ENCODE results near the gene ANAPC2. TPM values are rescaled to one million over a fixed set of nuclear protein-coding genes. Genes with fewer than 3 reads are reported as not detected.

The ANAPC2 gene
- total RNA-seq, 4 donors from 2014 or later: 24.8 to 99.8 (median 54.9) TPM

GRCh38 chr9:137199411-137200121 is 11.2 kb upstream of the ANAPC2 start:
- WGBS: no CpG with 5 or more reads among the region's 51 CpGs
- H3K9me3 ChIP-seq: no peaks in the 10 kb centered on the region
- peak overlapping the region; percentile 59 for H3K4me3 ChIP-seq
- TF ChIP-seq POLR2AphosphoS5 (IDR thresholded peaks at IDR 0.05) (no peak), CTCF (IDR thresholded peaks at IDR 0.05) (no peak), EP300 (IDR thresholded peaks at IDR 0.05) (no peak), POLR2A (IDR thresholded peaks at IDR 0.05) (no peak)
- no peaks in the 10 kb centered on the region for H3K36me3 ChIP-seq
- peaks cover 77% of the 10 kb centered on the region for H3K4me1 ChIP-seq
- H3K27ac ChIP-seq: no peak overlapping the region
- no peak for DNase-seq (ENCODE audit: low spot score in 2 of 2)
- no peaks in the 10 kb centered on the region for H3K27me3 ChIP-seq

- Histone ChIP-seq H3K9me3 (no peaks in the 10 kb centered on the region), H3K4me3 (peak overlapping the region; percentile 59), H3K27ac (no peak overlapping the region), H3K4me1 (peaks cover 76% of the 10 kb centered on the region), H3K36me3 (no peaks in the 10 kb centered on the region), H3K27me3 (no peaks in the 10 kb centered on the region)
- 70% methylated on average over 2 of the region's 11 CpGs for WGBS
- TF ChIP-seq POLR2AphosphoS5 (IDR thresholded peaks at IDR 0.05) (no peak), EP300 (IDR thresholded peaks at IDR 0.05) (no peak), POLR2A (IDR thresholded peaks at IDR 0.05) (no peak), CTCF (IDR thresholded peaks at IDR 0.05) (no peak)
- no peak for DNase-seq (ENCODE audit: low spot score in 2 of 2)
These were observed 10.5 kb upstream of the ANAPC2 start for GRCh38 chr9:137198902-137199283.

GRCh38 chr9:137198051-137198901 is 9.9 kb upstream of the ANAPC2 start:
- TF ChIP-seq CTCF (IDR thresholded peaks at IDR 0.05) (no peak), POLR2A (IDR thresholded peaks at IDR 0.05) (no peak), EP300 (IDR thresholded peaks at IDR 0.05) (no peak), POLR2AphosphoS5 (IDR thresholded peaks at IDR 0.05) (no peak)
- H3K36me3 ChIP-seq: no peaks in the 10 kb centered on the region
- DNase-seq (ENCODE audit: low spot score in 2 of 2): no peak
- H3K4me3 ChIP-seq: peak overlapping the region; percentile 59
- 53% methylated on average over 4 of the region's 19 CpGs for WGBS
- H3K27ac ChIP-seq: no peak overlapping the region
- H3K27me3 ChIP-seq: no peaks in the 10 kb centered on the region
- H3K9me3 ChIP-seq: no peaks in the 10 kb centered on the region
- peaks cover 70% of the 10 kb centered on the region for H3K4me1 ChIP-seq

GRCh38 chr9:137195525-137196220 is 7.3 kb upstream of the ANAPC2 start:
- 55% methylated on average over 11 of the region's 21 CpGs for WGBS
- peaks cover 52% of the 10 kb centered on the region for H3K4me1 ChIP-seq
- peaks cover 16% of the 10 kb centered on the region for H3K36me3 ChIP-seq
- no peak for DNase-seq (ENCODE audit: low spot score in 2 of 2)
- H3K27me3 ChIP-seq: no peaks in the 10 kb centered on the region
- TF ChIP-seq POLR2AphosphoS5 (IDR thresholded peaks at IDR 0.05) (no peak), EP300 (IDR thresholded peaks at IDR 0.05) (no peak), CTCF (IDR thresholded peaks at IDR 0.05) (no peak), POLR2A (IDR thresholded peaks at IDR 0.05) (no peak)
- peak overlapping the region; percentile 15 for H3K4me3 ChIP-seq
- no peak overlapping the region for H3K27ac ChIP-seq
- H3K9me3 ChIP-seq: no peaks in the 10 kb centered on the region

All from suprapubic skin (tissue), 4 donors.